NCI-H510A treated with DMSO at 0.1 percent for 48 hours (cell line): Measurements from ENCODE around the gene TASP1.
"Not testable (repeated sequence)": the region's sequence is repeated elsewhere in the genome, so short reads cannot be mapped to it uniquely, and the experiment has no call there.

Experiments used
- DNase-seq: peaks from one replicate; lab custom pipeline; 2025; lab: John Stamatoyannopoulos, UW

Gene TASP1

GRCh38 chr20:13648291-13649228 lies 9.8 kb upstream of the TASP1 start:
- DNase-seq, result no peak

GRCh38 chr20:13644010-13644409 lies 5.3 kb upstream of the TASP1 start:
- no peak for DNase-seq

GRCh38 chr20:13639150-13639497 lies 392 bp upstream of the TASP1 start:
- no peak for DNase-seq

- peak; percentile 79 for DNase-seq
These were observed 603 bp downstream of the TASP1 start for GRCh38 chr20:13638162-13638495.

GRCh38 chr20:13632431-13632830 lies 6.3 kb downstream of the TASP1 start:
- DNase-seq, result no peak

- DNase-seq, result not testable (repeated sequence)
These were observed 11.2 kb downstream of the TASP1 start for GRCh38 chr20:13627525-13627924.

- no peak for DNase-seq
These were observed 12.0 kb downstream of the TASP1 start for GRCh38 chr20:13626724-13627123.

- DNase-seq, result peak; percentile 40
These were observed 13.3 kb downstream of the TASP1 start for GRCh38 chr20:13625304-13625979.

GRCh38 chr20:13619415-13619814 lies 19.3 kb downstream of the TASP1 start:
- DNase-seq, result not testable (repeated sequence)

GRCh38 chr20:13618456-13618855 lies 20.3 kb downstream of the TASP1 start:
- not testable (repeated sequence) for DNase-seq

- DNase-seq, result not testable (repeated sequence)
These were observed 21.1 kb downstream of the TASP1 start for GRCh38 chr20:13617585-13617984.

- DNase-seq, result not testable (repeated sequence)
These were observed 22.0 kb downstream of the TASP1 start for GRCh38 chr20:13616713-13617112.

GRCh38 chr20:13613917-13614316 lies 24.8 kb downstream of the TASP1 start:
- DNase-seq, result no peak

- no peak for DNase-seq
These were observed 27.1 kb downstream of the TASP1 start for GRCh38 chr20:13611611-13612125.

- no peak for DNase-seq
These were observed 28.5 kb downstream of the TASP1 start for GRCh38 chr20:13610184-13610583.

GRCh38 chr20:13608066-13608465 lies 30.7 kb downstream of the TASP1 start:
- no peak for DNase-seq

- not testable (repeated sequence) for DNase-seq
These were observed 45.3 kb downstream of the TASP1 start for GRCh38 chr20:13593423-13593822.

GRCh38 chr20:13588049-13588448 lies 50.7 kb downstream of the TASP1 start:
- no peak for DNase-seq

- DNase-seq, result no peak
These were observed 51.4 kb downstream of the TASP1 start for GRCh38 chr20:13587370-13587769.

GRCh38 chr20:13586133-13586532 lies 52.6 kb downstream of the TASP1 start:
- DNase-seq, result no peak

GRCh38 chr20:13581451-13581850 lies 57.3 kb downstream of the TASP1 start:
- no peak for DNase-seq

- DNase-seq, result no peak
These were observed 58.0 kb downstream of the TASP1 start for GRCh38 chr20:13580707-13581106.

- no peak for DNase-seq
These were observed 64.7 kb downstream of the TASP1 start for GRCh38 chr20:13574071-13574470.
